ENCODE measurements around the gene CACNA1G. TPM values are rescaled to one million over a fixed set of nuclear protein-coding genes. Genes with fewer than 3 reads are reported as not detected.

CACNA1G gene
- total RNA-seq, 2 donors from 2014 or later = 3.4 to 6.6 TPM

- no peaks in the 10 kb centered on the region for H3K36me3 ChIP-seq
- TF ChIP-seq CTCF (IDR thresholded peaks at IDR 0.05) (no peak), POLR2AphosphoS5 (IDR thresholded peaks at IDR 0.05) (no peak), POLR2A (IDR thresholded peaks at IDR 0.05) (no peak)
- peaks cover 19% of the 10 kb centered on the region for H3K4me1 ChIP-seq (replicated peaks)
- H3K27me3 ChIP-seq (replicated peaks; ENCODE audit: insufficient read depth) = peaks cover 10% of the 10 kb centered on the region
- no peaks in the 10 kb centered on the region for H3K9me3 ChIP-seq
- H3K27ac ChIP-seq = no peak overlapping the region
- no peak overlapping the region for H3K4me3 ChIP-seq
- DNase-seq (ENCODE audit: low spot score) = no peak
- intact Hi-C loops (cut with DNase I) = no loop called here
- WGBS = 3% methylated on average over 18 of the region's 27 CpGs
Observed at GRCh38 chr17:50561746-50562141, 1.2 kb downstream of the CACNA1G start.

- H3K4me3 ChIP-seq = no peak overlapping the region
- H3K4me1 ChIP-seq (replicated peaks) = peaks cover 19% of the 10 kb centered on the region
- no peak overlapping the region for H3K27ac ChIP-seq
- H3K27me3 ChIP-seq (replicated peaks; ENCODE audit: insufficient read depth) = peaks cover 10% of the 10 kb centered on the region
- no peak for DNase-seq (ENCODE audit: low spot score)
- 33% methylated on average over 20 of the region's 22 CpGs for WGBS
- TF ChIP-seq POLR2A (IDR thresholded peaks at IDR 0.05) = no peak
- no peak for TF ChIP-seq CTCF (IDR thresholded peaks at IDR 0.05)
- no peak for TF ChIP-seq POLR2AphosphoS5 (IDR thresholded peaks at IDR 0.05)
- no peaks in the 10 kb centered on the region for H3K36me3 ChIP-seq
- intact Hi-C loops (cut with DNase I) = no loop called here
- no peaks in the 10 kb centered on the region for H3K9me3 ChIP-seq
Observed at GRCh38 chr17:50562242-50563091, 2.0 kb downstream of the CACNA1G start.

GRCh38 chr17:50563092-50563511 lies 2.6 kb downstream of the CACNA1G start:
- intact Hi-C loops (cut with DNase I) = no loop called here
- Histone ChIP-seq H3K4me1 (replicated peaks) (peaks cover 19% of the 10 kb centered on the region), H3K4me3 (no peak overlapping the region), H3K27me3 (replicated peaks; ENCODE audit: insufficient read depth) (peaks cover 10% of the 10 kb centered on the region), H3K9me3 (no peaks in the 10 kb centered on the region), H3K27ac (no peak overlapping the region), H3K36me3 (no peaks in the 10 kb centered on the region)
- WGBS = 68% methylated on average over 4 of the region's 4 CpGs
- no peak for DNase-seq (ENCODE audit: low spot score)
- no peak for TF ChIP-seq CTCF (IDR thresholded peaks at IDR 0.05)
- TF ChIP-seq POLR2AphosphoS5 (IDR thresholded peaks at IDR 0.05) = no peak
- no peak for TF ChIP-seq POLR2A (IDR thresholded peaks at IDR 0.05)

- Histone ChIP-seq H3K36me3 (no peaks in the 10 kb centered on the region), H3K4me3 (no peak overlapping the region), H3K27me3 (replicated peaks; ENCODE audit: insufficient read depth) (peaks cover 8% of the 10 kb centered on the region), H3K4me1 (replicated peaks) (peaks cover 10% of the 10 kb centered on the region), H3K9me3 (no peaks in the 10 kb centered on the region), H3K27ac (no peak overlapping the region)
- TF ChIP-seq POLR2A (IDR thresholded peaks at IDR 0.05) (no peak), POLR2AphosphoS5 (IDR thresholded peaks at IDR 0.05) (no peak), CTCF (IDR thresholded peaks at IDR 0.05) (no peak)
- no peak for DNase-seq (ENCODE audit: low spot score)
- intact Hi-C loops (cut with DNase I) = no loop called here
- WGBS = 14% methylated on average over 18 of the region's 19 CpGs
Observed at GRCh38 chr17:50564916-50565315, 4.4 kb downstream of the CACNA1G start.

Measured in prostate gland (tissue), 2 donors.